ENCODE measurements around the gene WDCP.
"Not testable (repeated sequence)": the region's sequence is repeated elsewhere in the genome, so short reads cannot be mapped to it uniquely, and the experiment has no call there.

The WDCP gene

GRCh38 chr2:24046930-24047702 lies at the start of gene WDCP:
TSS of gene WDCP (minus strand) at chr2:24047391. CDS start at chr2:24039494, 7,897 bp downstream.
- peaks cover 3% of the 10 kb centered on the region for H3K27me3 Mint-ChIP-seq
- H3K36me3 Mint-ChIP-seq (ENCODE audit: low read depth), result peaks cover 5% of the 10 kb centered on the region
- peaks cover 25% of the 10 kb centered on the region for H3K4me1 Mint-ChIP-seq (ENCODE audit: low read depth)
- no peaks in the 10 kb centered on the region for H3K9me3 Mint-ChIP-seq
- H3K27ac Mint-ChIP-seq, result peak within 1 kb of the TSS; percentile 92
- peak within 1 kb of the TSS; percentile 94 for H3K4me3 Mint-ChIP-seq

- not testable (repeated sequence) for H3K9me3 Mint-ChIP-seq
Observed at GRCh38 chr2:24095171-24095677, 48.0 kb upstream of the WDCP start.

GRCh38 chr2:24093270-24093669 lies 46.1 kb upstream of the WDCP start:
- not testable (repeated sequence) for H3K27ac Mint-ChIP-seq; H3K4me3 Mint-ChIP-seq; H3K4me1 Mint-ChIP-seq (ENCODE audit: low read depth); H3K27me3 Mint-ChIP-seq; H3K9me3 Mint-ChIP-seq; H3K36me3 Mint-ChIP-seq (ENCODE audit: low read depth)

More at GRCh38 chr2:24095171-24095677, 48.0 kb upstream of the WDCP start:
- not testable (repeated sequence) for H3K4me3 Mint-ChIP-seq; H3K4me1 Mint-ChIP-seq (ENCODE audit: low read depth); H3K27ac Mint-ChIP-seq; H3K27me3 Mint-ChIP-seq
- peaks cover 11% of the 10 kb centered on the region for H3K36me3 Mint-ChIP-seq (ENCODE audit: low read depth)

GRCh38 chr2:24088821-24089359 lies 41.7 kb upstream of the WDCP start:
- Mint-ChIP-seq H3K4me1 (ENCODE audit: low read depth) (peaks cover 4% of the 10 kb centered on the region), H3K27me3 (no peaks in the 10 kb centered on the region), H3K36me3 (ENCODE audit: low read depth) (no peaks in the 10 kb centered on the region), H3K4me3 (no peak overlapping the region), H3K27ac (no peak overlapping the region), H3K9me3 (no peaks in the 10 kb centered on the region)

GRCh38 chr2:24087032-24087431 lies 39.8 kb upstream of the WDCP start:
- Mint-ChIP-seq H3K4me1 (ENCODE audit: low read depth) (peaks cover 13% of the 10 kb centered on the region), H3K27ac (no peak overlapping the region), H3K36me3 (ENCODE audit: low read depth) (no peaks in the 10 kb centered on the region), H3K9me3 (no peaks in the 10 kb centered on the region), H3K27me3 (no peaks in the 10 kb centered on the region), H3K4me3 (no peak overlapping the region)

GRCh38 chr2:24086241-24086640 lies 39.0 kb upstream of the WDCP start:
- H3K9me3 Mint-ChIP-seq, result no peaks in the 10 kb centered on the region
- no peak overlapping the region for H3K27ac Mint-ChIP-seq
- no peak overlapping the region for H3K4me3 Mint-ChIP-seq
- H3K36me3 Mint-ChIP-seq (ENCODE audit: low read depth), result no peaks in the 10 kb centered on the region
- H3K4me1 Mint-ChIP-seq (ENCODE audit: low read depth), result peaks cover 13% of the 10 kb centered on the region
- H3K27me3 Mint-ChIP-seq, result no peaks in the 10 kb centered on the region

GRCh38 chr2:24085200-24085489 lies 38.0 kb upstream of the WDCP start:
- Mint-ChIP-seq H3K27me3 (no peaks in the 10 kb centered on the region), H3K27ac (no peak overlapping the region), H3K4me3 (peak overlapping the region; percentile 88)

GRCh38 chr2:24084386-24085199 lies 37.4 kb upstream of the WDCP start, which contains the start of gene TP53I3:
TSS of gene TP53I3 (minus strand) at chr2:24084834. CDS start at chr2:24084326, 508 bp downstream.
- peaks cover 13% of the 10 kb centered on the region for H3K4me1 Mint-ChIP-seq (ENCODE audit: low read depth)
- H3K27ac Mint-ChIP-seq, result peak within 1 kb of the TSS; percentile 52
- H3K36me3 Mint-ChIP-seq (ENCODE audit: low read depth), result no peaks in the 10 kb centered on the region
- peak within 1 kb of the TSS; percentile 88 for H3K4me3 Mint-ChIP-seq
- no peaks in the 10 kb centered on the region for H3K9me3 Mint-ChIP-seq
- H3K27me3 Mint-ChIP-seq, result no peaks in the 10 kb centered on the region

More at GRCh38 chr2:24085200-24085489, 38.0 kb upstream of the WDCP start:
- Mint-ChIP-seq H3K4me1 (ENCODE audit: low read depth) (peaks cover 13% of the 10 kb centered on the region), H3K9me3 (no peaks in the 10 kb centered on the region), H3K36me3 (ENCODE audit: low read depth) (no peaks in the 10 kb centered on the region)

GRCh38 chr2:24083567-24084385 lies 36.6 kb upstream of the WDCP start:
- Mint-ChIP-seq H3K4me3 (peak overlapping the region; percentile 88), H3K4me1 (ENCODE audit: low read depth) (peaks cover 13% of the 10 kb centered on the region), H3K36me3 (ENCODE audit: low read depth) (no peaks in the 10 kb centered on the region), H3K9me3 (no peaks in the 10 kb centered on the region), H3K27ac (peak overlapping the region; percentile 52), H3K27me3 (no peaks in the 10 kb centered on the region)

- Mint-ChIP-seq H3K27ac (peak overlapping the region; percentile 49), H3K4me1 (ENCODE audit: low read depth) (peaks cover 13% of the 10 kb centered on the region)
Observed at GRCh38 chr2:24082787-24083566, 35.8 kb upstream of the WDCP start.

GRCh38 chr2:24080701-24081100 lies 33.5 kb upstream of the WDCP start:
- no peaks in the 10 kb centered on the region for H3K9me3 Mint-ChIP-seq
- H3K4me3 Mint-ChIP-seq, result no peak overlapping the region
- no peaks in the 10 kb centered on the region for H3K36me3 Mint-ChIP-seq (ENCODE audit: low read depth)
- H3K4me1 Mint-ChIP-seq (ENCODE audit: low read depth), result peaks cover 20% of the 10 kb centered on the region
- no peak overlapping the region for H3K27ac Mint-ChIP-seq
- H3K27me3 Mint-ChIP-seq, result no peaks in the 10 kb centered on the region

More at GRCh38 chr2:24082787-24083566, 35.8 kb upstream of the WDCP start:
- H3K9me3 Mint-ChIP-seq, result no peaks in the 10 kb centered on the region
- peak overlapping the region; percentile 88 for H3K4me3 Mint-ChIP-seq
- H3K27me3 Mint-ChIP-seq, result no peaks in the 10 kb centered on the region
- no peaks in the 10 kb centered on the region for H3K36me3 Mint-ChIP-seq (ENCODE audit: low read depth)

- peaks cover 17% of the 10 kb centered on the region for H3K36me3 Mint-ChIP-seq (ENCODE audit: low read depth)
- peak overlapping the region; percentile 28 for H3K27ac Mint-ChIP-seq
- H3K4me1 Mint-ChIP-seq (ENCODE audit: low read depth), result peaks cover 30% of the 10 kb centered on the region
- H3K4me3 Mint-ChIP-seq, result peak overlapping the region; percentile 99
- H3K27me3 Mint-ChIP-seq, result no peaks in the 10 kb centered on the region
- no peaks in the 10 kb centered on the region for H3K9me3 Mint-ChIP-seq
Observed at GRCh38 chr2:24077879-24078278, 30.7 kb upstream of the WDCP start.

GRCh38 chr2:24077535-24077877 lies 30.3 kb upstream of the WDCP start:
- Mint-ChIP-seq H3K4me3 (peak overlapping the region; percentile 99), H3K36me3 (ENCODE audit: low read depth) (peaks cover 20% of the 10 kb centered on the region), H3K4me1 (ENCODE audit: low read depth) (peaks cover 34% of the 10 kb centered on the region), H3K9me3 (no peaks in the 10 kb centered on the region), H3K27ac (peak overlapping the region; percentile 28), H3K27me3 (no peaks in the 10 kb centered on the region)
